Uterus (tissue), 4 donors: ENCODE results near the gene CD248. TPM values are rescaled to one million over a fixed set of nuclear protein-coding genes. Genes with fewer than 3 reads are reported as not detected.

Source experiments
- DNase-seq, 2 donors: peaks; one replicate each; pipeline ENCODE4 v3.0.0-alpha.2; 2019 to 2020
- H3K27ac ChIP-seq, 2 donors: fragments of 200-600 bp; sonication (generic); 1 replicate in 1 of 2; 2 replicates in 1 of 2; pipeline ENCODE4 v1.5.1; 2016 to 2018
- H3K27me3 ChIP-seq, 2 donors: fragments of 200-600 bp; sonication (generic); one replicate each; pipeline ENCODE4 v1.5.1; 2018 to 2019; ENCODE audit warnings: control low read depth in 1 of 2
- H3K36me3 ChIP-seq, 2 donors: fragments of 200-600 bp; sonication (generic); one replicate each; pipeline ENCODE4 v1.5.1; 2019; ENCODE audit warnings: control low read depth in 1 of 2
- H3K4me1 ChIP-seq, 2 donors: fragments of 200-600 bp; sonication (generic); one replicate each; pipeline ENCODE4 v1.5.1; 2018 to 2019; ENCODE audit warnings: control low read depth in 1 of 2
- H3K4me3 ChIP-seq, 2 donors: fragments of 200-600 bp; sonication (generic); 1 replicate in 1 of 2; 2 replicates in 1 of 2; pipeline ENCODE4 v1.5.1; 2018 to 2019; ENCODE audit warnings: mild to moderate bottlenecking in 1 of 2
- H3K9me3 ChIP-seq, 2 donors: fragments of 200-600 bp; sonication (generic); one replicate each; pipeline ENCODE4 v1.5.1; 2019; ENCODE audit warnings: control low read depth in 1 of 2
- POLR2A ChIP-seq, 2 donors: fragments of 450-650 bp; IDR thresholded peaks; one replicate each; pipeline ENCODE4 v1.6.1; 2016; ENCODE audit warnings: antibody characterized with exemption in 2 of 2, mild to moderate bottlenecking in 1 of 2, moderate library complexity in 1 of 2
- intact Hi-C: fragments of 100-400 bp; cut with DNase I; formaldehyde crosslinking; loops from one replicate; pipeline ENCODE4 v1.15.1; 2023; ENCODE audit warnings: low total_unique reads
- total RNA-seq, 4 donors: library from RNA; depleted of rRNA in 3 of 4; stranded (reverse); fragments of >200 nt in 3 of 4; gene quantifications; one replicate each; pipeline versions ENCODE4 v1.1.0 to v1.2.4, GENCODE V29; 2014 to 2023
- TF ChIP-seq, protein P1 (sequence below), 4 experiments: fragments of 200-600 bp in 2 of 4; fragments of 450-650 bp in 2 of 4; sonication (generic) in 2 of 4; IDR thresholded peaks; one replicate each; pipeline ENCODE4 v1.5.1; 2016 to 2019; ENCODE audit warnings: antibody characterized with exemption in 4 of 4, mild to moderate bottlenecking in 2 of 4, moderate library complexity in 1 of 4
- donor health status: DM: yes; HTN: yes; CAD: no.

CD248 gene
- total RNA-seq, 4 donors from 2014 or later = 14.1 to 91.2 (median 46.2) TPM

DNA sequence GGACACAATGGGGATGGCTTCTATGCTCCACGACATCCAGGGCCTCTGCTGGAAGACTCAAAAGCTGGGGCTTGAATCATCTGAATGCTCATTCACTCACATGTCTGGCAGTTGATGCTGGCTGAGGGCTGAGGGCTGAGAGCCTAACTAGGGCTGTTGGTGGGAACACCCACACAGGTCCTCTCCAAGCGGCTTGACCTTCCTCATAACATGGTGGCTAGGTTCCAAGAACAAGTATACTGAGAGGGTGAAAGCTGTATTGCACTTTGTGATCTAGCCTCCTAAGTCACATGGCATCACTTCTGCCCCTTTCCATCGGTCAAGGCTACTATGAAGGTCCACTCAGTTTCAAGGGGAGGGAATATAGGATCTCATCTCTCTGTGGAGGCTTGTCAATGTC is 17.7 kb downstream of the CD248 start:
- intact Hi-C loops = no loop called here

DNA sequence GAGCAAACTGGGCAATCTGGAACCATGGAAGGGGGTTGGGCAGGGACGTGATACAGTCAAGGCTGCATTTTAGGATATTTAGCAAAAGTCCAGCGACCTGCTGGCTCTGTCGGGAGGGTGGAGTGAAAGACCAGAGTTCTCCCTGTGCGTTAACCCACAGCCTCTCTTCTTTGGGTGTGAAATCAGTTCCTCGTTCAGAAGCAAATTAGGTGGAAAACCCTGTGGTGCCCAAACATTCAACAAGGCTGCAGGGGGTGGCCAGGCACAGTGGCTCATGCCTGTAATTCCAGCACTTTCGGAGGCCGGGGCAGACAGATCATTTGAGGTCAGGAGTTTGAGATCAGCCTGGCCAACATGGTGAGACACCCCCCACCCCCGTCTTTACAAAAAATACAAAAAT is 19.2 kb downstream of the CD248 start:
- no peak for DNase-seq
- Histone ChIP-seq H3K27ac (no peak overlapping the region), H3K4me3 (no peak overlapping the region), H3K27me3 (peaks cover 0 to 13% of the 10 kb centered on the region in 2 donors), H3K36me3 (no peaks in the 10 kb centered on the region), H3K9me3 (no peaks in the 10 kb centered on the region), H3K4me1 (no peaks in the 10 kb centered on the region)
- TF ChIP-seq, protein P1, sequence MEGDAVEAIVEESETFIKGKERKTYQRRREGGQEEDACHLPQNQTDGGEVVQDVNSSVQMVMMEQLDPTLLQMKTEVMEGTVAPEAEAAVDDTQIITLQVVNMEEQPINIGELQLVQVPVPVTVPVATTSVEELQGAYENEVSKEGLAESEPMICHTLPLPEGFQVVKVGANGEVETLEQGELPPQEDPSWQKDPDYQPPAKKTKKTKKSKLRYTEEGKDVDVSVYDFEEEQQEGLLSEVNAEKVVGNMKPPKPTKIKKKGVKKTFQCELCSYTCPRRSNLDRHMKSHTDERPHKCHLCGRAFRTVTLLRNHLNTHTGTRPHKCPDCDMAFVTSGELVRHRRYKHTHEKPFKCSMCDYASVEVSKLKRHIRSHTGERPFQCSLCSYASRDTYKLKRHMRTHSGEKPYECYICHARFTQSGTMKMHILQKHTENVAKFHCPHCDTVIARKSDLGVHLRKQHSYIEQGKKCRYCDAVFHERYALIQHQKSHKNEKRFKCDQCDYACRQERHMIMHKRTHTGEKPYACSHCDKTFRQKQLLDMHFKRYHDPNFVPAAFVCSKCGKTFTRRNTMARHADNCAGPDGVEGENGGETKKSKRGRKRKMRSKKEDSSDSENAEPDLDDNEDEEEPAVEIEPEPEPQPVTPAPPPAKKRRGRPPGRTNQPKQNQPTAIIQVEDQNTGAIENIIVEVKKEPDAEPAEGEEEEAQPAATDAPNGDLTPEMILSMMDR (IDR thresholded peaks at IDR 0.05) = no peak
- TF ChIP-seq POLR2A (IDR thresholded peaks at IDR 0.05) = no peak
- intact Hi-C loops = no loop called here

More for the DNA sequence above, 17.7 kb downstream of the CD248 start:
- DNase-seq = no peak
- H3K27ac ChIP-seq = no peak overlapping the region
- H3K4me1 ChIP-seq = no peaks in the 10 kb centered on the region
- no peaks in the 10 kb centered on the region for H3K27me3 ChIP-seq
- H3K9me3 ChIP-seq = no peaks in the 10 kb centered on the region
- TF ChIP-seq, protein P1 (IDR thresholded peaks at IDR 0.05) = no peak
- no peak for TF ChIP-seq POLR2A (IDR thresholded peaks at IDR 0.05)
- no peak overlapping the region for H3K4me3 ChIP-seq
- no peaks in the 10 kb centered on the region for H3K36me3 ChIP-seq

DNA sequence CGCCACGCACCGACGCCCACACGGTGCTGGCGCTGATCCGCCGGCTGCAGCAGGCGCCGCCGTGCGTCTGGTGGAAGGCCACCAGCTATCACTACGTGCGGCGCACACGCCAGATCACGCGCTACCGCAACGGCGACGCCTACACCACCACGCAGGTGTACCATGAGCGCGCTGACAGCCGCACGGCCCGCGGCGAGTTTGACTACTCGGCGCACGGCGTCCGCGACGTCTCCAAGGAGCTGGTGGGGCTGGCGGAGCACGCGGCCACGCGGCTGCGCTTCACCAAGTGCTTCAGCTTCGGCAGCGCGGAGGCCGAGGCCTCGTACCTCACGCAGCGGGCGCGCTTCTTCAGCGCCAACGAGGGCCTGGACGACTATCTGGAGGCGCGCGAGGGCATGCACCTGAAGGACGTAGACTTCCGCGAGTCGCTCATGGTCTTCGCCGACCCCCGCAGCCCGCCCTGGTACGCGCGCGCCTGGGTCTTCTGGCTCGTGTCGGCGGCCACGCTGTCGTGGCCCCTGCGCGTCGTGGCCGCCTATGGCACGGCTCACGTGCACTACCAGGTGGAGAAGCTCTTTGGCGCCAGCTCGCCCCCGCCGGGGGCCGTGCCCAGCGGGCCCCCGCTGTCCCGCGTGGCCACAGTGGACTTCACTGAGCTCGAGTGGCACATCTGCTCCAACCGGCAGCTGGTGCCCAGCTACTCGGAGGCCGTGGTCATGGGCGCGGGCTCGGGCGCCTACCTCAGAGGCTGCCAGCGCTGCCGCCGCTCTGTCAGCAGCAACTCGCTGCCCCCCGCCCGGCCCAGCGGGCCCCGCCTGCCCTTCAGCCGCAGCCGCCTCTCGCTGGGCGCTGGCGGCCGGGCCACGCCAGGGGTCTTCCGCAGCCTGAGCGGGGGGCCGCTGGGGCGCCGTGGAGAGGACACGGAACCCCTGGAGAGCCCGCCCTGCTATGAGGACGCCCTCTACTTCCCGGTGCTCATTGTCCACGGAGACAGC is 21.9 kb downstream of the CD248 start:
- H3K4me3 ChIP-seq = no peak overlapping the region
- peaks cover 7 to 13% of the 10 kb centered on the region in 2 donors for H3K27me3 ChIP-seq
- no peaks in the 10 kb centered on the region for H3K36me3 ChIP-seq
- intact Hi-C loops = no loop called here
- DNase-seq = no peak
- no peak overlapping the region for H3K27ac ChIP-seq
- peaks cover 0 to 7% of the 10 kb centered on the region in 2 donors for H3K4me1 ChIP-seq
- H3K9me3 ChIP-seq = no peaks in the 10 kb centered on the region
- TF ChIP-seq, protein P1 (IDR thresholded peaks at IDR 0.05) = no peak
- TF ChIP-seq POLR2A (IDR thresholded peaks at IDR 0.05) = no peak

DNA sequence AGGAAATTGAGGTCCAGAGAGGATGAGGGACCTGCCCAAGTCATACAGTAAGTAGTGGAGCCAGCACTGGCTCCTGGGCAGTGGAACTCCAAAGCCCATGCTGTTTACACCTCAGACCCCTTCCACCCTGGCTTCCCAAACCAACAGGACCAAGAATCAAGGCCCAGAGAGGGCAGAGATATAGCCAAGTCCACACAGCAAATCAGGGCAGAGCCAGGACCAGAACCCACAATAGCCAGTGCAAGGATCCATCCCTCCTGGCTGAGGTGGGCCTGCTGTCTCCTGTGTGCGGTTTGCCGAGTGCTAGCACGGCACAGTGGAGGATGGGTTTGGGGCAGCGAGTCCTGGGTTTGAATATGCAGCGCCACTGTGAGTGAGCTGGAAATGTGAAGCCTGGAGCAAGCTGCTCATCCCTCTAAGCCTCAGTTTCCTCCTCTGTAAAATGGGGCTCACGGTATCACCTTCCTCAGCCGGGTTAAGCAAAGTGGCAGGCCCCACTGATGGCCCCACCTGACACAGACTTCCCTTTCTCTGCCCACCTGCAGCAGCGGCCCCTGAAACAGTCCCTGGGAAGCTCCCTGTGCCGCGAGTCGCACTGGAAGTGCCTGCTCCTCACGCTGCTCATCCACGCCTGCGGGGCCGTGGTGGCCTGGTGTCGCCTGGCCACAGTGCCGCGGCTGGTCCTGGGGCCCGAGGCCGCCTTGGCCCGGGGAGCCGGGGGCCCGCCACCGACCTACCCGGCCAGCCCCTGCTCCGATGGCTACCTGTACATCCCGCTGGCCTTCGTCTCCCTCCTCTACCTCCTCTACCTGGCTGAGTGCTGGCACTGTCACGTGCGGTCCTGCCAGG is 22.8 kb downstream of the CD248 start:
- intact Hi-C loops = no loop called here
- no peak for DNase-seq
- H3K27me3 ChIP-seq = peaks cover 7 to 13% of the 10 kb centered on the region in 2 donors
- no peak overlapping the region for H3K27ac ChIP-seq
- H3K9me3 ChIP-seq = no peaks in the 10 kb centered on the region
- H3K4me3 ChIP-seq = no peak overlapping the region
- H3K4me1 ChIP-seq = peaks cover 0 to 13% of the 10 kb centered on the region in 2 donors
- H3K36me3 ChIP-seq = no peaks in the 10 kb centered on the region
- TF ChIP-seq POLR2A (IDR thresholded peaks at IDR 0.05) = no peak
- TF ChIP-seq, protein P1 (IDR thresholded peaks at IDR 0.05) = no peak
